GM23338 (cell line): ENCODE results near the gene CMSS1. TPM values are rescaled to one million over a fixed set of nuclear protein-coding genes. Genes with fewer than 3 reads are reported as not detected.
A peak's percentile ranks its signal among the peaks of the same experiment; 100 is the strongest.

Experiments used
- ATAC-seq: fragments of 200-7000 bp; cut with Tn5 transposase; 3 replicates; pipeline ENCODE4 v1.9.1; 2020
- DNase-seq: peaks from one replicate; pipeline ENCODE4 v3.0.0-alpha.2; 2015; ENCODE audit warnings: low spot score
- H2AFZ ChIP-seq: fragments of 200-600 bp; sonication (generic); 2 replicates; pipeline ENCODE4 v1.8.0; 2016; ENCODE audit warnings: antibody characterized with exemption, mild to moderate bottlenecking, moderate library complexity
- H3F3A ChIP-seq: fragments of 200-600 bp; sonication (generic); replicated peaks from 2 replicates; pipeline ENCODE4 v1.8.0; 2017; ENCODE audit warnings: antibody characterized with exemption, mixed run types, low read depth
- H3K27ac ChIP-seq: fragments of 200-600 bp; sonication (generic); 2 replicates; pipeline ENCODE4 v1.6.1; 2016; ENCODE audit warnings: low read depth
- H3K27me3 ChIP-seq: fragments of 200-600 bp; sonication (generic); 2 replicates; pipeline ENCODE4 v1.8.0; 2016; ENCODE audit warnings: mild to moderate bottlenecking, mixed run types, moderate library complexity; ENCODE audit not compliant: insufficient read depth
- H3K36me3 ChIP-seq: fragments of 200-600 bp; sonication (generic); 2 replicates; pipeline ENCODE4 v1.8.0; 2016; ENCODE audit warnings: mild to moderate bottlenecking; ENCODE audit not compliant: insufficient read depth
- H3K4me1 ChIP-seq: fragments of 200-600 bp; sonication (generic); 2 replicates; pipeline ENCODE4 v1.8.0; 2016; ENCODE audit warnings: mild to moderate bottlenecking, moderate library complexity; ENCODE audit not compliant: insufficient read depth
- H3K4me2 ChIP-seq: fragments of 200-600 bp; sonication (generic); 2 replicates; pipeline ENCODE4 v1.7.1; 2017; ENCODE audit warnings: mixed run types
- H3K4me3 ChIP-seq: fragments of 200-600 bp; sonication (generic); 2 replicates; pipeline ENCODE4 v1.6.1; 2016; ENCODE audit warnings: mixed run types
- H3K79me2 ChIP-seq: fragments of 200-600 bp; sonication (generic); replicated peaks from 2 replicates; pipeline ENCODE4 v1.8.0; 2017; ENCODE audit warnings: mild to moderate bottlenecking; ENCODE audit not compliant: insufficient read depth
- H3K9me2 ChIP-seq: fragments of 200-600 bp; sonication (generic); 2 replicates; pipeline ENCODE4 v1.8.0; 2017; ENCODE audit not compliant: insufficient read depth
- H4K20me1 ChIP-seq: fragments of 200-600 bp; sonication (generic); replicated peaks from 2 replicates; pipeline ENCODE4 v1.8.0; 2017; ENCODE audit warnings: mild to moderate bottlenecking; ENCODE audit not compliant: insufficient read depth
- H3K27ac Mint-ChIP-seq: 2 replicates; pipeline ENCODE4 v1.8.0; 2020; ENCODE audit warnings: inconsistent platforms, mild to moderate bottlenecking, moderate library complexity, mixed read lengths
- H3K27me3 Mint-ChIP-seq: 3 replicates; pipeline ENCODE4 v1.8.0; 2022; ENCODE audit warnings: low read depth, mild to moderate bottlenecking, moderate library complexity, mixed read lengths, inconsistent platforms; ENCODE audit not compliant: insufficient read depth, poor library complexity
- H3K36me3 Mint-ChIP-seq: 3 replicates; pipeline ENCODE4 v1.8.0; 2021; ENCODE audit warnings: low read depth, mild to moderate bottlenecking, inconsistent platforms, moderate library complexity, mixed read lengths
- H3K4me1 Mint-ChIP-seq: 3 replicates; pipeline ENCODE4 v1.8.0; 2020; ENCODE audit warnings: mild to moderate bottlenecking, inconsistent platforms, mixed read lengths
- H3K4me3 Mint-ChIP-seq: 3 replicates; pipeline ENCODE4 v1.8.0; 2021; ENCODE audit warnings: moderate library complexity, mild to moderate bottlenecking, inconsistent platforms, mixed read lengths
- H3K9me3 Mint-ChIP-seq: 3 replicates; pipeline ENCODE4 v1.8.0; 2020; ENCODE audit warnings: moderate library complexity, mild to moderate bottlenecking, inconsistent platforms, mixed read lengths
- CREB1 ChIP-seq: fragments of 250-450 bp; sonication (Bioruptor Pico); IDR thresholded peaks from 2 replicates; pipeline ENCODE4 v1.5.0; 2020; ENCODE audit warnings: low read depth, mild to moderate bottlenecking, moderate library complexity
- EZH2 ChIP-seq: fragments of 200-600 bp; sonication (generic); IDR thresholded peaks from one replicate; pipeline ENCODE4 v1.8.0; 2017; ENCODE audit warnings: antibody characterized with exemption, mild to moderate bottlenecking, low read depth; ENCODE audit not compliant: unreplicated experiment
- EZH2phosphoT487 ChIP-seq: fragments of 200-600 bp; sonication (generic); IDR thresholded peaks from one replicate; pipeline ENCODE4 v1.8.1; 2018; ENCODE audit warnings: antibody characterized with exemption; ENCODE audit not compliant: unreplicated experiment
- JUNB ChIP-seq: IDR thresholded peaks from one replicate; pipeline ENCODE4 v1.6.1; 2016; ENCODE audit warnings: antibody characterized with exemption; ENCODE audit not compliant: unreplicated experiment
- NANOG ChIP-seq: IDR thresholded peaks from 2 replicates; pipeline ENCODE4 v1.6.1; 2016; ENCODE audit warnings: antibody characterized with exemption, borderline replicate concordance
- POLR2AphosphoS5 ChIP-seq: IDR thresholded peaks from 2 replicates; pipeline ENCODE4 v1.6.1; 2016; ENCODE audit warnings: antibody characterized with exemption, low read depth
- STAT1 ChIP-seq: IDR thresholded peaks from one replicate; pipeline ENCODE4 v1.6.1; 2016; ENCODE audit warnings: antibody characterized with exemption; ENCODE audit not compliant: unreplicated experiment
- polyA plus RNA-seq: library from polyadenylated mRNA; unstranded; fragments of >200 nt; fragmentation: Nextera tagmentation; extraction: Ambion mirVana; gene quantifications from 2 replicates; pipeline ENCODE4 v1.2.1, GENCODE V29; 2016
- total RNA-seq: library from RNA; depleted of rRNA; stranded (reverse); fragments of >200 nt; shearing (Covaris generic); gene quantifications from 2 replicates; pipeline ENCODE4 v1.2.3, GENCODE V29; 2014
- TF ChIP-seq, protein P1 (sequence below): fragments of 250-450 bp; sonication (Bioruptor Pico); IDR thresholded peaks from 2 replicates; pipeline ENCODE4 v1.5.0; 2020; ENCODE audit warnings: mild to moderate bottlenecking, moderate library complexity
- TF ChIP-seq, protein P2 (sequence below): IDR thresholded peaks from one replicate; pipeline ENCODE4 v1.6.1; 2018; ENCODE audit warnings: antibody characterized with exemption; ENCODE audit not compliant: unreplicated experiment

Gene CMSS1
- total and polyA plus RNA-seq, 2 experiments from 2014 or later, result 39.4 to 187 TPM

- TF ChIP-seq, protein P1, sequence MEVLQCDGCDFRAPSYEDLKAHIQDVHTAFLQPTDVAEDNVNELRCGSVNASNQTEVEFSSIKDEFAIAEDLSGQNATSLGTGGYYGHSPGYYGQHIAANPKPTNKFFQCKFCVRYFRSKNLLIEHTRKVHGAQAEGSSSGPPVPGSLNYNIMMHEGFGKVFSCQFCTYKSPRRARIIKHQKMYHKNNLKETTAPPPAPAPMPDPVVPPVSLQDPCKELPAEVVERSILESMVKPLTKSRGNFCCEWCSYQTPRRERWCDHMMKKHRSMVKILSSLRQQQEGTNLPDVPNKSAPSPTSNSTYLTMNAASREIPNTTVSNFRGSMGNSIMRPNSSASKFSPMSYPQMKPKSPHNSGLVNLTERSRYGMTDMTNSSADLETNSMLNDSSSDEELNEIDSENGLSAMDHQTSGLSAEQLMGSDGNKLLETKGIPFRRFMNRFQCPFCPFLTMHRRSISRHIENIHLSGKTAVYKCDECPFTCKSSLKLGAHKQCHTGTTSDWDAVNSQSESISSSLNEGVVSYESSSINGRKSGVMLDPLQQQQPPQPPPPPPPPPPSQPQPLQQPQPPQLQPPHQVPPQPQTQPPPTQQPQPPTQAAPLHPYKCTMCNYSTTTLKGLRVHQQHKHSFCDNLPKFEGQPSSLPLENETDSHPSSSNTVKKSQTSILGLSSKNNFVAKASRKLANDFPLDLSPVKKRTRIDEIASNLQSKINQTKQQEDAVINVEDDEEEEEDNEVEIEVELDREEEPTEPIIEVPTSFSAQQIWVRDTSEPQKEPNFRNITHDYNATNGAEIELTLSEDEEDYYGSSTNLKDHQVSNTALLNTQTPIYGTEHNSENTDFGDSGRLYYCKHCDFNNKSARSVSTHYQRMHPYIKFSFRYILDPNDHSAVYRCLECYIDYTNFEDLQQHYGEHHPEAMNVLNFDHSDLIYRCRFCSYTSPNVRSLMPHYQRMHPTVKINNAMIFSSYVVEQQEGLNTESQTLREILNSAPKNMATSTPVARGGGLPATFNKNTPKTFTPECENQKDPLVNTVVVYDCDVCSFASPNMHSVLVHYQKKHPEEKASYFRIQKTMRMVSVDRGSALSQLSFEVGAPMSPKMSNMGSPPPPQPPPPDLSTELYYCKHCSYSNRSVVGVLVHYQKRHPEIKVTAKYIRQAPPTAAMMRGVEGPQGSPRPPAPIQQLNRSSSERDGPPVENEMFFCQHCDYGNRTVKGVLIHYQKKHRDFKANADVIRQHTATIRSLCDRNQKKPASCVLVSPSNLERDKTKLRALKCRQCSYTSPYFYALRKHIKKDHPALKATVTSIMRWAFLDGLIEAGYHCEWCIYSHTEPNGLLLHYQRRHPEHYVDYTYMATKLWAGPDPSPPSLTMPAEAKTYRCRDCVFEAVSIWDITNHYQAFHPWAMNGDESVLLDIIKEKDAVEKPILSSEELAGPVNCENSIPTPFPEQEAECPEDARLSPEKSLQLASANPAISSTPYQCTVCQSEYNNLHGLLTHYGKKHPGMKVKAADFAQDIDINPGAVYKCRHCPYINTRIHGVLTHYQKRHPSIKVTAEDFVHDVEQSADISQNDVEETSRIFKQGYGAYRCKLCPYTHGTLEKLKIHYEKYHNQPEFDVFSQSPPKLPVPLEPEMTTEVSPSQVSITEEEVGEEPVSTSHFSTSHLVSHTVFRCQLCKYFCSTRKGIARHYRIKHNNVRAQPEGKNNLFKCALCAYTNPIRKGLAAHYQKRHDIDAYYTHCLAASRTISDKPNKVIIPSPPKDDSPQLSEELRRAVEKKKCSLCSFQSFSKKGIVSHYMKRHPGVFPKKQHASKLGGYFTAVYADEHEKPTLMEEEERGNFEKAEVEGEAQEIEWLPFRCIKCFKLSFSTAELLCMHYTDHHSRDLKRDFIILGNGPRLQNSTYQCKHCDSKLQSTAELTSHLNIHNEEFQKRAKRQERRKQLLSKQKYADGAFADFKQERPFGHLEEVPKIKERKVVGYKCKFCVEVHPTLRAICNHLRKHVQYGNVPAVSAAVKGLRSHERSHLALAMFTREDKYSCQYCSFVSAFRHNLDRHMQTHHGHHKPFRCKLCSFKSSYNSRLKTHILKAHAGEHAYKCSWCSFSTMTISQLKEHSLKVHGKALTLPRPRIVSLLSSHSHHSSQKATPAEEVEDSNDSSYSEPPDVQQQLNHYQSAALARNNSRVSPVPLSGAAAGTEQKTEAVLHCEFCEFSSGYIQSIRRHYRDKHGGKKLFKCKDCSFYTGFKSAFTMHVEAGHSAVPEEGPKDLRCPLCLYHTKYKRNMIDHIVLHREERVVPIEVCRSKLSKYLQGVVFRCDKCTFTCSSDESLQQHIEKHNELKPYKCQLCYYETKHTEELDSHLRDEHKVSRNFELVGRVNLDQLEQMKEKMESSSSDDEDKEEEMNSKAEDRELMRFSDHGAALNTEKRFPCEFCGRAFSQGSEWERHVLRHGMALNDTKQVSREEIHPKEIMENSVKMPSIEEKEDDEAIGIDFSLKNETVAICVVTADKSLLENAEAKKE (CRISPR knock-in tag), result no peak
- no peak for TF ChIP-seq JUNB
These were observed 377.7 kb downstream of the CMSS1 start (continued) for GRCh38 chr3:100195375-100195774.

- Histone ChIP-seq H3K4me1 (no peaks in the 10 kb centered on the region), H3K27ac (no peak overlapping the region), H3F3A (no peaks in the 10 kb centered on the region), H3K4me2 (no peak overlapping the region), H3K36me3 (no peaks in the 10 kb centered on the region), H3K27me3 (no peaks in the 10 kb centered on the region), H3K9me2 (no peaks in the 10 kb centered on the region), H3K79me2 (no peaks in the 10 kb centered on the region), H3K4me3 (no peak overlapping the region), H4K20me1 (no peaks in the 10 kb centered on the region), H2AFZ (peak overlapping the region; percentile 81)
- ATAC-seq (peak; percentile 27; the same call in 2 of the 3 replicates), DNase-seq (no peak)
- H3K36me3 Mint-ChIP-seq, result peaks cover 3% of the 10 kb centered on the region; the same call in 1 of the 3 replicates
- H3K27me3 Mint-ChIP-seq, result peaks cover 7% of the 10 kb centered on the region
- no peak overlapping the region for H3K27ac Mint-ChIP-seq
- no peak for TF ChIP-seq POLR2AphosphoS5
- no peaks in the 10 kb centered on the region for H3K4me1 Mint-ChIP-seq
- peaks cover 3% of the 10 kb centered on the region; the same call in 1 of the 3 replicates for H3K9me3 Mint-ChIP-seq
- no peak overlapping the region for H3K4me3 Mint-ChIP-seq
These were observed 380.2 kb downstream of the CMSS1 start for GRCh38 chr3:100197876-100198275.

DNA sequence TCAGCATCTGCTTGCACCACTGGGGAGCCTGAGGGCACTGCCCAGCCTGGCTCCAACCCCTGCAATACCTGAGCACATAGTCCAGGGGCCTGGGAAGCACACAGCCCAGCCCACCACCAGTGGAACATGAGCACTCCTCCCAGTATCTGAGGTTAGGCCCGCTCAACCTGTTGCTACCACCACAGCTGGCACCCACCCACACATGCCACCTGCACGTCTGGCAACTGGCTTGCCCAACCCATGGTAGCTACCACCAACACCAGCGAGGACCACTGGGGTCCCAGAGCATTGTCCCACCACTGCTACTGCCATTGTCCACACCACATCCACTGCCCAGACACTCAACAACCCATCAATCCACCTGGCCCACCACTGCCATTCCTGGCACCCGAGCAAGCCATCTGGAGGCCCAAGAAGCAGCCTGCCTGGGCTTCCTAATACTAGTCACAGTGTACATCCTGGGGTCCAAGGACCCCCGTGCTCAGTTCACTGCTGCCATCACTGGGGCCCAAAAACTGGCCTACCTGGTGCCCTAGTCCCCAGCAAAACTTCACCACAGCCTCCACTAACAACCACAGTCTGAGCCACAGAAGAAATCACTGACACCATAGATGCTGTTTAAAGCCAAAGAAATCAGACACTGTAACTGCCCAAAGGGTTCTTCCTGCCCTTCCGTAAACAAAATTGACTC, 381.1 kb downstream of the CMSS1 start:
- peak overlapping the region; percentile 75; the same call in 1 of the 2 replicates for H2AFZ ChIP-seq
- Mint-ChIP-seq H3K36me3 (peaks cover 3% of the 10 kb centered on the region; the same call in 1 of the 3 replicates), H3K9me3 (peaks cover 3% of the 10 kb centered on the region; the same call in 1 of the 3 replicates), H3K4me1 (no peaks in the 10 kb centered on the region), H3K4me3 (no peak overlapping the region), H3K27ac (peak overlapping the region; percentile 18; the same call in 1 of the 2 replicates), H3K27me3 (peaks cover 5% of the 10 kb centered on the region)
- H3K36me3 ChIP-seq, result no peaks in the 10 kb centered on the region
- no peaks in the 10 kb centered on the region for H3K79me2 ChIP-seq
- H3K4me2 ChIP-seq, result no peak overlapping the region
- no peaks in the 10 kb centered on the region for H3K27me3 ChIP-seq
- H3K9me2 ChIP-seq, result no peaks in the 10 kb centered on the region
- no peaks in the 10 kb centered on the region for H3K4me1 ChIP-seq
- H3K4me3 ChIP-seq, result no peak overlapping the region
- ATAC-seq (no peak), DNase-seq (no peak)
- H4K20me1 ChIP-seq, result no peaks in the 10 kb centered on the region
- H3F3A ChIP-seq, result no peaks in the 10 kb centered on the region
- H3K27ac ChIP-seq, result no peak overlapping the region
- no peak for TF ChIP-seq EZH2phosphoT487
- TF ChIP-seq NANOG, result no peak
- TF ChIP-seq JUNB, result no peak
- no peak for TF ChIP-seq STAT1
- TF ChIP-seq, protein P2, sequence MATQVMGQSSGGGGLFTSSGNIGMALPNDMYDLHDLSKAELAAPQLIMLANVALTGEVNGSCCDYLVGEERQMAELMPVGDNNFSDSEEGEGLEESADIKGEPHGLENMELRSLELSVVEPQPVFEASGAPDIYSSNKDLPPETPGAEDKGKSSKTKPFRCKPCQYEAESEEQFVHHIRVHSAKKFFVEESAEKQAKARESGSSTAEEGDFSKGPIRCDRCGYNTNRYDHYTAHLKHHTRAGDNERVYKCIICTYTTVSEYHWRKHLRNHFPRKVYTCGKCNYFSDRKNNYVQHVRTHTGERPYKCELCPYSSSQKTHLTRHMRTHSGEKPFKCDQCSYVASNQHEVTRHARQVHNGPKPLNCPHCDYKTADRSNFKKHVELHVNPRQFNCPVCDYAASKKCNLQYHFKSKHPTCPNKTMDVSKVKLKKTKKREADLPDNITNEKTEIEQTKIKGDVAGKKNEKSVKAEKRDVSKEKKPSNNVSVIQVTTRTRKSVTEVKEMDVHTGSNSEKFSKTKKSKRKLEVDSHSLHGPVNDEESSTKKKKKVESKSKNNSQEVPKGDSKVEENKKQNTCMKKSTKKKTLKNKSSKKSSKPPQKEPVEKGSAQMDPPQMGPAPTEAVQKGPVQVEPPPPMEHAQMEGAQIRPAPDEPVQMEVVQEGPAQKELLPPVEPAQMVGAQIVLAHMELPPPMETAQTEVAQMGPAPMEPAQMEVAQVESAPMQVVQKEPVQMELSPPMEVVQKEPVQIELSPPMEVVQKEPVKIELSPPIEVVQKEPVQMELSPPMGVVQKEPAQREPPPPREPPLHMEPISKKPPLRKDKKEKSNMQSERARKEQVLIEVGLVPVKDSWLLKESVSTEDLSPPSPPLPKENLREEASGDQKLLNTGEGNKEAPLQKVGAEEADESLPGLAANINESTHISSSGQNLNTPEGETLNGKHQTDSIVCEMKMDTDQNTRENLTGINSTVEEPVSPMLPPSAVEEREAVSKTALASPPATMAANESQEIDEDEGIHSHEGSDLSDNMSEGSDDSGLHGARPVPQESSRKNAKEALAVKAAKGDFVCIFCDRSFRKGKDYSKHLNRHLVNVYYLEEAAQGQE, result no peak
- no peak for TF ChIP-seq EZH2
- TF ChIP-seq CREB1 (CRISPR knock-in tag), result no peak
